CD4-positive, alpha-beta T cell treated with Interleukin-6 for 4 hours (primary cell): ENCODE results near the gene AP1M1.
A peak's percentile ranks its signal among the peaks of the same experiment; 100 is the strongest.
"Not testable (repeated sequence)": the region's sequence is repeated elsewhere in the genome, so short reads cannot be mapped to it uniquely, and the experiment has no call there.

Source experiments
- DNase-seq: peaks from one replicate; pipeline ENCODE4 v3.0.0-alpha.2; 2020; ENCODE audit warnings: mixed read lengths

Gene AP1M1

DNA sequence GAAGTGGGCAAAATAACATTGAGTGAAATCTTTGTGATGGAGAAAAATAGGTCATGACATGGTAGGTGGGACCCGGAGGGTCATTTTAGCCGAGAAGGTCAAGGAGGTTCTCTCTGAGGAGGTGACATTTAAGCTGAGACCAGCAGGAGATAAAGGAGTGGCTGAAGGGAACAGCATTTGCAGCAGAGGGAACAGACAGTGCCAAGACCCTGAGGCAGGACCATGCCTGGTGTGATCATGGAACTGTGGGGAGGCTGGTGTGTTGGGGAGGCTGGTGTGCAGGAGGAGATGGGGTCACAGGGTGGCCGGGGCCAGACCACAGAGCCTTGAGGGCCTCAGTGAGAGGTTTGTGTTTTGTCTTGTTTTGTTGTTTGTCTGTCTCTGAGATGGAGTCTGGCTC, 67.5 kb downstream of the AP1M1 start:
- DNase-seq, result no peak

- DNase-seq, result no peak
Measured at GRCh38 chr19:16265890-16266585, 68.3 kb downstream of the AP1M1 start.

DNA sequence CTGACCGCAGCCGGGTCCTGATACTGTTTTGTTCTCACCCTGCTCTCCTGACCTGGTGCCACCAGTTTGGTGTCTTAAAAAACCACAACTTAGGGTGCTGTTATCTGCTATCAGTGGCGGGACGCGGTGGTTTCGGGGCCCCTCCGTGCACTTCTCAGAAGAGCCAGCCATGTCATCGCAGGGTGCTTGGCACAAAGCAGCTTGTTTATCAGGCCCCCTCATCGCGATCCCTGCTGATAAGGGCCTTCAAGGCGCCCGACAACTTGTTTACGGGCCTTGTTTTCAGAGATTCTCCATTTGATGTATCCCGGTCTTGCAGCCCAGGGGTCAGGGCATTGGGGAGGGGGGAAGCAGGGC, 68.9 kb downstream of the AP1M1 start:
- peak; percentile 75 for DNase-seq

DNA sequence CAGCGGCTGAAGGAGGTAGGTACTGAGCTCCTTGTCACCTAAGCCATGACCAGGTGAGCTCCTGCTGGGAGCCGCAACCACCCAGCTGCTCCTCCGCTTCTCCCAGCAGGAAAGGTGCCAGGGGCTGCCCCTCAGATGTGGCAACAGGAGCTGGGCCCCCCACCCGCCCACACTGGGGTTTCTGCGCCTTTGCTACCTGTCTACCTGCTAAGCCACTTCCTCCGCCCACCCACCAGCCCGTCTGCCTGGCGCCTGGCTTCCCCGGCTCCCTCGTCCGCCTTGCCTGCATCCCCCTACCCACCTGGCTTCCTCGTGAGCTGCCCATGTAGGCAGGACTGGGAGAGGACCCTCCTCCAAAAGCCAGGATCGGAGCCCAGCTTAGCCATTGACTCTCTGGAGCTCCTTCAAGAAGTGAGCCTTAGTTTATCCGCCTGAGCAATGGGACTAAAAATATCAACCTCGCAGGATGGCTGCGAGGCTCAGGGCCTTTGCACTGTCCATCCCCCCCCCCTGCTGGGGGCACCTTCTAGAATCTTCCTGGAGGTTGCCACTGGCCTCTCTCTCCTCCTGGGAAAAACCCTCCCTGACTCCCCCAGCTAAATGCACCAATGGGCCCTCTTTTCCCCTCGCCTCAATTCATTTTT, 71.1 kb downstream of the AP1M1 start:
- DNase-seq, result peak; percentile 69

DNA sequence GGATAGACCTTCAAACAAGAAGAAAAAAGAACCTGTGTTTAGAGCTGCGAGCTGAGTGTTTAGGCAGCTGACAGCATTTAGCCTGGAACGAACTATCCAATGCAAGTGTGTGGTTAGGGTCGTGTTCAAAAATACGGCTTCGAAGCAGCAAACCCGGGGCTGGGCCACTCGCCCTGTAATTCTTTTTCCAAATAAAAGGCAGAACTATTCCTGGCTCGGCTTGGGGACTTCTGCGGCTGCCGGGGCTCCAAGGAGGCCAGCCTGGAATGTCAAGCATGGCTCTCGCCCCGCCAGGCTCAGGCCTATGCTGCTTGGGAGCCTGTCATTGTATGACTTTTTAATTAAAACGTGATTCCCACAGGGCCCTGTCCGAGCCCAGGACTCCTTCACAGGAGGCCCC, 75.2 kb downstream of the AP1M1 start:
- DNase-seq, result no peak

GRCh38 chr19:16274447-16274846, 76.7 kb downstream of the AP1M1 start:
- DNase-seq, result no peak

DNA sequence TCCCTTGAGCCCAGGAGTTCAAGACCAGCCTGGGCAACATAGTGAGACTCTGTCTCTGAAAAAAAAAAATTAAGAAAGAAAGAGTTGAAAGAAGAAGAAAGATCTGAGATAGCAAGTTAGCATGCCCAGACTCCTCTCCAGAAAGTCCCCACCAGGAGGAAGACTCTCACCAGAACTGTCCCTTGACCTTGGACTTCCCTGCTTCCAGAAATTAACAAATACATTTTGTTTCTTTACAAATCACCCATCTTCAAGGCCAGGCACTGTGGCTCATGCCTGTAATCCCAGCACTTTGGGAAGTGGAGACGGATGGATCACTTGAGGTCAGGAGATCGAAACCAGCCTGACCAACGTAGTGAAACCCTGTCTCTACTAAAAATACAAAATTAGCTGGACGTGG, 82.6 kb downstream of the AP1M1 start:
- DNase-seq, result no peak

DNA sequence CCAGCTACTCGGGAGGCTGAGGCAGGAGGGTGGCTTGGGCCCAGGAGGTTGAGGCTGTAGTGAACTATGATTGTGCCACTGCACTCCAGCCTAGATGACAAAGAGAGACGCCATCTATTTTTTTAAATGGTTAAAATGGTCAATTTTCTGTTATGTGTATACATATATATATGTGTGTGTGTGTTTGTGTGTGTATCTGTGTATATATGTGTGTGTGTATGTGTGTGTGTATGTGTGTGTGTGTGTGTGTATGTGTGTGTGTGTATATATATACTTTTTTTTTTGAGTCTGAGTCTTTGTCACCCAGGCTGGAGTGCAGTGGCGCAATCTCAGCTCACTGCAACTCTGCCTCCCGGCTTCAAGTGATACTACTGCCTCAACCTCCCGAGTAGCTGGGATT, 84.0 kb downstream of the AP1M1 start:
- no peak for DNase-seq

DNA sequence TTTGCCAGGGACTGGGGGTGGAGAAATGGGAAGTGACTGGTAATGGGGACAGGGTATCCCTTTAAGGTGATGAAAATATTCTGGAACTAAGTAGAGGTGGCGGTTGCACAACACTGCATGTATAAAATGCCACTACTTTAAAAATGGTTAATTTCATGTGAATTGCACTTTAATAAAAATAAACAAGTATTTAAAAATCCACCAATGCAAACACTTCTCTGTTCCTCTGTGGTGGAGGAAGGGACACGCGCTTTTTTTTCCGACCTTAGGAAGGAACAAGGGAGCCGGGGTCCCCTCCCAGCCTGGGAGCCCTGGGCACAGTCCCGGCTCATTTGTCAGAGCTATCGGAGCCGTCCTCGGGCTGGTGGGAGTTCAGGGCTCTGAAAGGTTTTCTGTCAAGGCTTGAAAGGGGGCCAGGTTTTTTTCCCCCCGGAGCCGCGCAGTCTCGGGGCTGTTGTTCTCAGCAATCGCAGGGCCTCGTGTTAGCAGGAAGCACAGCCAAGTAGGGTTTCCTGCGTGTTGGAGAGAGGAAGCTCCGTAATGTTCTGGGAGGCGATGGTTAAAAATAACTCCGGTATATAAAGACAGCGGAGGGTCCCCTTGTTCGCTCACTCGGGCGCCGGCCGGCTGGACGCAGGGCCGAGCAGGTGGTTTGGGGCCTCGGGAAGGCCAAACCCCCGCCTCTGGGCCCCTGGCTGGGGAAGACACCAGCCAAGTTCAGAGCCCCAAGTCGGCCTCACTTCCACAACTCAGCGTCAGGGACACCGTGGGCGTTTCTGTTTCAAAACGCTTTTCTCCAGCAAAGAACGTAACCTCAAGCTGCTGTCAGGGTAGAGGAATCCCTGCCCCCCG, 85.7 kb downstream of the AP1M1 start:
- peak; percentile 64 for DNase-seq

- DNase-seq, result no peak
Measured at GRCh38 chr19:16284505-16284904, 86.8 kb downstream of the AP1M1 start.

GRCh38 chr19:16285079-16285478, 87.4 kb downstream of the AP1M1 start:
- DNase-seq, result not testable (repeated sequence)

DNA sequence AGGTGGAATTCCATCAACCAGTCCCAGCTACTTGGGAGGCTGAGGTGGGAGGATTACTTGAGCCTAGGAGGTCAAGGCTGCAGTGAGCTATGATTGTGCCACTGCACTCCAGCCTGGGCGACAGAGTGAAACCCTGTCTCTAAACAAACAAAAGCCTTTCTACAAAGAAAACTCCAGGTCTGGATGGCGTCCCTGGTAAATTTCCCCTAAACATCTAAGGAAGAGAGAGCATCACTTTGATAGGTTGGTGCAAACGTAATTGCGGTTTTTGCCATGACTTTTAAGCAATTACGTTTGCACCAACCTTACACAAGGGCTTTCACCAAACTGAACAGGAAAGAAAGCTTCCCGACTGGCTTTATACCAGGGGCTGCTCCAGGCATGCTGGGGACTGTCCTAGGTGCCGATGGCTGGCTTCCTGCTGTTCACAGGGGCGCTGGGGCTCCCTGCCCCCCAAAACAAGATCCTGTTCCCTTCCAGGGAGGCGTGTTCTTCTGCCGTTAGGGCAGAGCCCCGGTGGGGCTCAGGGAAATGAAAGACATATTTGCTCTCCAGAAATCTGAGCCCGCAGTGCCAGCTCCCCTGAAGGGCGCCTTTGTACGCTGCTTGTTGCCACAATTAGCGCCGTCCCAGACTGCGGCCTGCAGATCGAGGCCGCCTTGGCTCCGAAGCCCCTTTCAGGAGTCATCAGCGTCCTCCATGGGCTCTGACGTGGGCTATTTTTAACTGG, 88.2 kb downstream of the AP1M1 start:
- DNase-seq, result no peak

DNA sequence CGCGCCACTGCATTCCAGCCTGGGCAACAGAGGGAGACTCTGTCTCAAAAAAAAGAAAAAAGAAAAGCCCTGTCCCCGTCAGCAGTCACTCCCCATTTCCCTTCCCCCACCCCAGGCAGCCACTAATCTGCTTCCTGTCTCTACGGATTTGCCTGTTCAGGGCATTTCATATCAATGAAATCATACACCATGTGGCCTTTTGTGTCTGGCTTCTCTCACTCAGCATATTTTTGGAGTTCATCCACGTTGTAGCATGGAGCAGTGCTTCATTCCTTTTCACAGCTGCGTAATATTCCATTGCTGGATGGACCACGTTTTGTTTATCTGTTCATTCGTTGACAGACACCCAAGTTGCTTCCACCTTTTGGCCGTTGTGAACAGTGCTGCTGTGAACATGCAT, 90.8 kb downstream of the AP1M1 start:
- peak; percentile 17 for DNase-seq

GRCh38 chr19:16289594-16289993, 91.9 kb downstream of the AP1M1 start:
- DNase-seq, result no peak

GRCh38 chr19:16290692-16291091, 93.0 kb downstream of the AP1M1 start:
- no peak for DNase-seq

- DNase-seq, result no peak
Measured at GRCh38 chr19:16293118-16294091, 95.7 kb downstream of the AP1M1 start.

GRCh38 chr19:16295057-16295456, 97.3 kb downstream of the AP1M1 start:
- no peak for DNase-seq
